NCI-H146 treated with DMSO at 0.1 percent for 48 hours (cell line): Measurements from ENCODE around the gene TMBIM6.
"Not testable (repeated sequence)": the region's sequence is repeated elsewhere in the genome, so short reads cannot be mapped to it uniquely, and the experiment has no call there.

Source experiments
- DNase-seq: peaks from one replicate; lab custom pipeline; 2025; ENCODE audit not compliant: unreplicated experiment; lab: John Stamatoyannopoulos, UW

Gene TMBIM6

DNA sequence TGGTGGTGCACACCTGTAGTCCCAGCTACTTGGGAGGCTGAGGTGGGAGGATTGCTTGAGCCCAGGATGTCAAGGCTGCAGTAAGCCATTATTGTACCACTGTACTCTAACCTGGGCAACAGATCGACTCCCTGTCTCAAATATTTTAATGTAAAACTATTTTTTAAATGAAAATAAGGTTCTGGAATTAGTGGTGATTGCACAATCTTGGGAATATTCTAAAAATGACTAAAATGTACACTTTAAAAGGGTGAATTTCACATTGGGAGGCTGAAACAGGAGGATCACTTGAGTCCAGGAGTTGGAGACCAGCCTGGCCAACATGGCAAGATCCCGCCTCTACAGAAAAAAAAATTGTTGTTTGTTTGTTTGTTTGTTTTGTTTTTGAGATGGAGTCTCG is 12.9 kb upstream of the TMBIM6 start:
- no peak for DNase-seq

DNA sequence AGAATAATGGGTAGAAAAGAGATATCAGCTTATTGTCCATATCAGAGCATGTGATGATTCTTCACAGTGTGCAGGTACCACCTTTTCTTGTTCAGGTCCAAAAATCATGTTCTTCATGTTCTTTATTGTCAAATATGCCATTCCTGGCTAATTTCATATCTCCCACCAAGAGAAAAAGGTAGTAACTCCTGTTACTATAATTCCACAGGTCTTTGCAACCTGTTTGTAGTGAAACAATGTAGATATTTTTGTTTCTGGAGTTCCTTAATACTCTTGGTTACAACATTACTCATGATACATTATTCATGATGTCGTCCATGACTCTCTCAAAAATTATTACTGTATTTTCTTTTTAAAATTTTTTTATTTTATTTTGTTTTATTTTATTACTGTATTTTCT is 11.3 kb upstream of the TMBIM6 start:
- no peak for DNase-seq

DNA sequence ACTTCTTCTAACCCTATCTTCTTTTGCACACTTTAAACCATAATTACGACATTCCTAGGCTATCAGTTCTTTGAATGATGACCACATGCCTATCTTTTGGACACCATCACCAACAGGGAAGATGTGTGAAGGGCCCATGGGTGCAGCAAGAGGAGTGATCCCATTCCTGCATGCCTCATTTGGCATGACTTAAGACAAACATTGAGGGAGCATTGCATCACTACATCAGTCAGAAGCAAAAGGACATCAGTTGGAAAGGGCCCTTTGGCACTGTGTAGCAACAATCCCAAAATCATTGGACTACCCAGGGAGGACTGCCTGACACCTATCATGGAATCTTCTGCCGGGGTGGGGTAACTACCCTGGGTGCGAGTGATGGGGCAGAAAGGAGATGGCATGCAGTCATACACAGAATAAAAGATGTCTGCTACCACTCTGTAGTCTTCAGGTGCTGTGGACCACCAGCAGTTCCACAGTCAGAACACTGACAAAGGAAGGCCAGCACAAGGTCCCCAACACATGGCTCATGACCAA is 10.7 kb upstream of the TMBIM6 start:
- DNase-seq = no peak

DNA sequence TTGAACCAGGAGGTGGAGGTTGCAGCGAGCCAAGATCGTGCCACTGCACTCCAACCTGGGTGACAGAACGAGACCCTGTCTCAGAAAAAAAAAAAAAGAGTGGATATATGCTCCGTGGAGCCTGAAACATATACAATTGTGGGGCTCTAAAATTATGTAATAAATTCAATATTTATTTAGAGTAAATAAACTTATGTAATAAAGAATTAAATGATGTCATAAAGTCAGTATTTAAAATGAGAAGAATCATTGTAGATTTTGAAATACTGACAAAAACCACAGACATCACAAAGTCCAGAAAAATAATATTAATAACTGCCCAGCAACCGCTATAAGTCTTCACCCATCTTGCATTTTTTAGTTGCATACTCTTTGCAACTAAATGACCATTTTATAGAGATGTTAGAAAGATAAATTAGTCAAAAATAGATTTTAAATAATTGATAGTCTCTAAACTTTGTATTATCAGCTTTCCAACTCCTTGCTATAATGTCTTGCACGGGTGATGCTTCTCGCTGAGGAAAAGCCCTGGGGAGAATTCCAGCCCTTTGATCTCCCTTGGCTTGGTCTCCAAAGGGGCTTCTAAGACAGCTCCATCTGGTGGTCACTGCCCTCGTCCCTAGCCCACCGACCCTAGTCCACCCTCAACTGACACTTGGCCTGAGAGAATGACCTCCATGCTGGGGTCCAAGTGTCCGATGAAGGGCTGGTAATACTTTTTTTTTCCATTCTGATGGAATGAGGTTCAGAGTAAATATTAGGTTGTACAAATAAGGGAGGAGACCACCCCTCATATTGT is 7.9 kb upstream of the TMBIM6 start:
- no peak for DNase-seq

DNA sequence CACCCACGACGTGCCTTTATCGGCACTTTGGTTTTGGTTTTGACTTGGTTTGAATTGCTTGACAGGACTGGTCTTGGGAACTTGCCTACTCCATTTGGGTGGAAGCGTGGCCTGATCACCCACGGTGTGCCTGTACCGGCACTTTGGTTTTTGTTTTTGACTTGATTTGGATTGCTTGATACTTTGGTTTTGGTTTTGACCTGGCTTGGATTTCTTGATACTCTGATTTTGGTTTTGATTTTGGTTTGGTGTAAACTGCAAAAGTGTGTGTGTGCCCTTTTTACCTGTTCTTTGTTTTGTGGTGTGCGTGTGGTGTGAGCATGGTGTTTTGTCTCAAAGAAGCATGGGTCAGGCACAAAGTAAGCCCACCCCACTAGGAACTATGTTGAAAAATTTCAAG is 6.5 kb upstream of the TMBIM6 start:
- not testable (repeated sequence) for DNase-seq

DNA sequence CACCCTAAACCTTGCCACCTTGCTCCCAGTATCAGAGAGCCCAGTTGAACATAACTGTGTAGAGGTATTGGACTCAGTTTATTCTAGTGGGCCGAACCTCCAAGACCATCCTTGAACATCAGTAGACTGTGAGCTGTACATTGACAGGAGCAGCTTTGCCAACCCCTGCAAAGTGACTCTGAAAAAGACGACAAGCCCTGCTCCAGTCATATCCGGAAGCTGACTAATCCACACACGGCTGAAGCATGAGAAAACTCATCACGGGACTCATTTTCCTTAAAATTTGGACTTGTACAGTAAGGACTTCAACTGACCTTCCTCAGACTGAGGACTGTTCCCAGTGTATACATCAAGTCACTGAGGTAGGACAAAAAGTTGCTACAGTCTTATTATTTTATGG is 2.6 kb upstream of the TMBIM6 start:
- not testable (repeated sequence) for DNase-seq

DNA sequence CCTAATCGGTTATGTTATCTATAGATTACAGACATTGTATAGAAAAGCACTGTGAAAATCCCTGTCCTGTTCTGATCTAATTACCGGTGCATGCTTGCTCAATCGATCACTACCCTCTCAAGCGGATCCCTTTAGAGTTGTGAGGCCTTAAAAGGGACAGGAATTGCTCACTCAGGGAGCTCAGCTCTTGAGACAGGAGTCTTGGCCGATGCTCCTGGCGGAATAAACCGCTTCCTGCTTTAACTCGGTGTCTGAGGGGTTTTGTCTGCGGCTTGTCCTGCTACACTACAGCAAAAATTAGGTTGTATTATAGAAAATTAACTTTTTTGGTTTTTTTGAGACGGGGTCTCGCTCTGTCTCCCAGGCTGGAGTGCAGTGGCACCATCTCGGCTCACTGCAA is 1.1 kb upstream of the TMBIM6 start:
- DNase-seq = not testable (repeated sequence)

DNA sequence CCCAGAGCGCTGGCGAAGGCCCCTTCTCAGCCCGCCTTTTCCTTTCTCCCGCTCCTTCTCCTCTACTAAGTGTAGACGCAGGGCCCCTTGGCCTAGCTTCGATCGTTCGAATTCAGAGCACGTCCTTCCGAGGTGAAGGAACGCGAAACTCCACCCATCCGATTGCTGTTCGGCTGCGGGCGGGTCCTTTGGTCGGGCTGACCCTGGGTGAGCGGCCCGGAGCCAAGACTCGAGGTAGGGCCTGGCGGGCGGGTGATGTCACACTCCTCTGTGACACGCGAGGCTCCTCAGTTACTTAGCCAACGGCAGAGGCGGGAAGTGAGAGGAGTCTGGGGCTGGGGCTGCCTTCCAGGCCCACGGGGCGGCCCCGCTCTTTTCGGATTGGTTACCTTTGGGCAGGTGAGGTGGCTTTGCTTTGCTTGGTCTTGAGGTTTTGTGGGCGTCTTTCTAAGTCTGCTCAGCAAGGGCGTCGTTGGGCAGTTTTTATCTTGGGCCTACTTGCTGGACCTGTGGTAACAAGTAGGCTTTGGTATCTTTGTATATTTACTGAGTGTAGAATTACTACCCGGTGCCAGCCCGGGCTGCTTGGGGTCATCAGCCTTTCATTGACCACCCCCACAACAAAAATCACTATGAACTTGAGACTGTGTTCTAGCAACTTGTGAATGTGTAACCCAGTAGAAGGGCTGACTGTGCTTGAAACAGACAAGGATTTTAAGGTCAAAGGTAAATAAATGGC is 694 bp downstream of the TMBIM6 start:
- peak; percentile 77 for DNase-seq

DNA sequence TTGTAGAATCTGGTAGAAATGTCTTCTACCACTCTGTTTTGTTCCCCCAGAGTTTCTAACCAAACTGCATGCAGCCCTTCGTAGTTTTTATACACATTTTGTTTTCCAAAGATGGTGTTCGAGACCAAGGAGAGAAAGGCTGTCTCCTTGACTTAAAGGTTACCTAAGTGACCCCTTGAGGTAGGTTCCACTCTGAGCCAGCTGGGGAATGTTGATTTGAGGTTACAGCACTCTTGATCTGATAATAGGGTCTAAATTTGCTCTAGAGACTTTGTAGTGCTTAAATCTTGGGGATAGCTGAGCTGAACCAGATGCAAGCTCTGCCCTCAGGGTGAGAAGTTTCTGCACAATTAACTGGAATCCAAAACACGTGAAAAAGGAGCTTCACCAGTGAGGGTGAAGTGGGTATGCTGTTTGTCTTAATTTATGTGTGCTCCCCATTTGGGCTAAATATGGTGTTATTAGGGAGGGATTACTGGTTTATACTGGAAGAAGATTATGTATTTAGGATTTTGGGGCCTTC is 3.1 kb downstream of the TMBIM6 start:
- DNase-seq = no peak

DNA sequence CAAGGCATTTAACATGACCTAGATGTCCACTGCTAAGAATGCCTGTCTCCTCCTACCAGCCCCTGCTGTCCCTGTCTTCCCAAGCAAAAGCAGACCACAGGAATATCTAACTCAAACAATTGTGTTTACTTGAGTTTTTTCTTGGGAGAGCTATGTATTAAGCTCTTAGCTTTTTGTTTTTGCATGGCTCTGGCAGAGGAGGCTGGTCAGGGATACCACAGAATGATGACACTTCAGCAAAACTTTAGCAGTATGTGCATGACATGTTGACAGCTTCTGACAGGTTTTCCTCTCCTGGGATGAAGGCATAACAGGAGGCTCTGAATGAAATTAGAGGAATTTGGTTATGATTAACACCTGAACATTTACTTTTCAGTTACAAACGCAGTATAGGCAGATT is 6.9 kb downstream of the TMBIM6 start:
- no peak for DNase-seq

DNA sequence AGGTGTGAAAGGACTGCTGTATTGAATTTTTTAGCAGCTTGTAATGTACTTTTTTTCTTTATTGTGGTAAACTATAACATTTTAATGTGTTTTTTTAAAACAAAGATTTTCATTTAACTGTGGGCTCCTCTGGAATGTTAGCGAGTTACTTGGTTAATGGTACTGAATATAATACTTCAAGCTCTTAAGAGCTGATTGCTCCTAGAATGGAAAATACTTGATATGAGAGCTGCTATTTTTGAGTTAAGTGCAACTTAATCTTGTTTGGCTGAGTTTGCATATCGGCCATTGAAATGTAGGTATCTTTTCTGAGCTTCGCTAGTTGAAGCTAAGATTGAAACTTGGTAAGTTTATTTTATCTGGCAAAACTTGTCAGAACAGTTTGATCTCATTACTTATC is 7.4 kb downstream of the TMBIM6 start:
- DNase-seq = no peak

DNA sequence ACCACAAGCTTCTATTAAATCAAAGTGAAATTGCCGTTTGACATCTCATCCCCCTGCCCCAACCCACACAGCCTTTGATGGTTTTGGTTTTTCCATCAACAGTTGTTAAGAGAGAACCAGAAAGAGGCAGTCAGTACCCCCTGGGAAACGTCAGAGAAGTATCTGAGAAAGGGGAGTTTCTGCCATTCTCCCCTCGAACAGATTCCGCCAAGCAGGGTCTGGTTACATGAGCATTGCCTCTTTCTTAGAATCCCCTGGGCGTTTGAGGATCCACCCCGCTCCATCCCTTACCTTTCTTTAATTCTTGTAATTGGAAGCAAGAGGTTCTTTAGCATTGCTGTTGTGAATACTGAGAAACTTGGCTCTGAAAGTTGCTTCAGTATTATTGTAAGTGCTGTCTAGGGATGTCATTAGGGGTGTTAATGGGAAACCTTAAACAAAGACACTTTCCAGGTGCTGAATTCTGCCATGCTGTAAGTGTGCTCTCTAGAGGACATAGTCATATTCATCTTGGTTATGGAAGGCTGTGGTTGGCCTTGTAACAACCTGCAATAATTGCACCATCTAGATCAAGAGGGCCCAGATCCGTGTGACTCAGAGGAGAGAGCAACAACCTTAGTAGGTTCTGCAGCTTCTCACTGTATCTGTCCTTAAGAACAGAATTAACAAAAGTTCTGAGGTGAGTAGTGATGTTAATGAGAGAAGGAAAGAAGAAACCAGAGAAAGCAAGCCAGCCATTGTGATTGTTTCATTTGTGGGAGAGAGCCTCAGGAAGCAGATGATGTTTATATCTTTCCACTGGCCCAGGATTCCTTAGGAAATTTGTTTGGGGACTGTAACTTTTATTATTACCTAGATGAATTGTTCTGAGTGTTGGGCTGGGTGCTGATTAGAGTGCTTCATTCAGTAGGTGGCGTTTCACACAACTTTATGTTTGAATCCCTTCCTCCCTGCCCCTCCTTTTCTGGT is 9.0 kb downstream of the TMBIM6 start:
- no peak for DNase-seq

DNA sequence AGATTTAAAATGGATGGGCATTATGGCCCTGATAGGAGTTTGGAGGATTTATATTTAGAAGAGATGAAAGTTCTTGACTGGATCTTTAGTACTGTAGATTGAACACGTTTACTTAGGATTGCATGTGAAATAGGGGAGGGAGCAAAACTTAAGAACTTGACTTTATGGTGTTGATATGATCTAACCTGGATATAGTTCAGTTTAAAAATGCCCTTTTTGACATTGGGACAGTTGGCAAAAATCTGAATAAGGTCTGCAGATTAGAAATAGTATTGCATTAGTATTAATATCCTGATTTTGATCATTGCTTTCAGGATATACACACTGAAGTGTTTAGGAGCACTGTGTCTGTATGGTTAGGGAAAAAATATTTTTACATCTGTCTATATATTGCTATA is 9.6 kb downstream of the TMBIM6 start:
- no peak for DNase-seq

DNA sequence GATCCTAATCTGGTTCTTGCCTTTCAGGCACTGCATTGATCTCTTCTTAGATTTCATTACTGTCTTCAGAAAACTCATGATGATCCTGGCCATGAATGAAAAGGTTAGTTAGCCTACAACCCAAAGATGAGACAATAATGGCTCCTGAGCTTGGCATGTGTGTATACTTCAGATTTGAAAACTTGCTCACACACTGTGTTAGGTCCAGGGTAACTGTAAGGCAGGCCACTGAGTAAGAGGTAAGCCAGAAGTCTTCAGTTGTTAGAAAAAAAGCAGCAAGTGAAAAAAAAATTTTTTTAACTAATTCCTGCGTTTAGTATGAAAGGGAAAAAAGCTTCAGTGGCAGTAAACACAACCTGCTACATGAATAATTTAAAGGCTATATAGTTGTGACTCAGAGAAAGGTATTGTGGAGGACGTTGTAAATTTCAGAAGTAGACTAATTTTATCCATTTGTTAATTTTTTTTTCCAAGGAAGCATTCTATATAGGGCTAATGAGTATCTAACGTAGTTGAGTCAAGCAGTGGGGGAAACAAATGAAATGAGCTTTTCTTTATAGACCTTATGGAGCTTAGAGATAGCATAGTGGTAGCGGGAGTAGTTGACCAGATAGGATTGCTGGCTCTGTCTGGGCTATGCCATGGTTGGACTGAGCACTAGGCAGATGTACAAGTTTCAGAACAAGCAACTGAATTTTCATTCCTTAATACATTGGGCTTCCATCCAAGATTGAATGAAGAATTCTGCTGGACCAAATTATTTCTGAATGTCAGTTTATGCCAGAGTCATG is 20.5 kb downstream of the TMBIM6 start:
- DNase-seq = no peak

DNA sequence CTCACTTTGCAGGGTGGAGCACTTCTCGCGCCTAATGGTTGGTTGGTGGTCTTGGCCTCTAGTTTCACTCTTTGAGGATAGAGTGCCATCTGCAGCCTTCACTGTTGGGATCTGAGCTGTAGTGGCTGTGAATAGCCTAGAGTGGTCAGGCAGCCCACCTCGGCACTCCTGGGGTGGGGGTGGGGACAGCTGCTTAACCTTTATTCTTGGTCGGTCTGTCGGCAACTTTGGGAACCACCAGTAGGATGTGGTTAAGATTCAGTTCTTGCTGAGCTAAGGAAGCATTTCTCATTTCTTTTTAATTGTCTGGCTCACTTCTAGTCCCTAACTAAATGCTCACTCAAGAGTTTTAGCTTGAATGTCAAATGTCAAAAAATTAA is 21.1 kb downstream of the TMBIM6 start:
- no peak for DNase-seq

DNA sequence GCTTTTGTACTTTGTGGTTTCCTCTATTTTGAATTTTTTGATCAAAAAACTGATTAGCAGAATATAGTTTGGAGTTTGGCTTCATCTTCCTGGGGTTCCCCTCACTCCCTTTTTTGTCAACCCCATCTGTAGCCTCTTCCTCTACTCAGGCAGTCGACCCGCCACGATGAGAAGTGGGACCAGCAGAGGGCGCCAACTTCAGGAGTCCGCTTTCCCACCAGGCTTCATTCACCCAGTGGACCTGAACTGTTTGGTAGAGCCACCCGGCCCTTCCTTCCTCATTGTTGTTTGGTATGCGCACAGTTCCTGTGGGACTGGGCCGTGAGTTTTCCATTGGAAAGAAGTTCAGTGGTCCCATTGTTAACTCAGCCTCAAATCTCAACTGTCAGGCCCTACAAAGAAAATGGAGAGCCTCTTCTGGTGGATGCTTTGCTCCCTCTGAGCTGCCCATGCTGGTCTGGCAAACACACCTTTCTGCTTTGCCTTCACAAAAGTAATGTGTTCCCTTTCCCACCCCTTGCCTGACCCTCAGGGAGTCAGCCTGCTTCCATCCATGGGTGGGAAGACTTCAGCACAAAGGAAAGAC is 21.7 kb downstream of the TMBIM6 start:
- no peak for DNase-seq

DNA sequence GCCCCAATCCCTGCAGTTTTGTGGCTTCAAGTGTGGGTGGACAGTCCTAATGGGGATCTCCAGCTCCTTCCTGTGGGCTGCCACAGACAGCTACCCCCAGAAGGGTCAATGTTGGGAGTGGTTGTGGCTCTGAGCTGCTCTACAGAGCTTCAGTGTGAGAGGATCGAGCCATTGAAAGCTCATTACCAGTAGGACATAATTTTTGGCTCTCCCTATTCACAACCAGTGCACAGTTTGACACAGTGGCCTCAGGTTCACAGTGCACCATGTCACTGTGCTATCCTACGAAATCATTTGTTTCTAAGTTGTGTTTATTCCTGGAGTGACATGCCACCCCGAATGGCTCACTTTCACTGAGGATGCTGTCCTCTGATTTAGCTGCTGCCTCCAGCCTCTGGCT is 22.8 kb downstream of the TMBIM6 start:
- DNase-seq = no peak

DNA sequence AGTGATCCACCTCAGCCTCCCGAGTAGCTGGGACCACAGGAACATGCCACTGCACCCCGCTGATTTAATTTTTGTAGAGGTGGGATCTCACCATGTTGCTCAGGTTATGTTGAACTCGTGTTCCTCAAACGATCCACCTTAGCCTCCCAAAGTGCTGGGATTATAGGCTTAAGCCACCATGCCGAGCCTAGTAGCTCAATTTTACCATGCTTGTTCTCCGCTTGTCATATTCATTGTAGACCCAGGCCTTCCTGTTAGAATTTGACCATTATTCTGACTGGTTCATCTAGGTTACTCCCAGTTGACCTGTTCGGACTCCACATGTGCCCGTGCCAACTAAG is 24.7 kb downstream of the TMBIM6 start:
- no peak for DNase-seq

DNA sequence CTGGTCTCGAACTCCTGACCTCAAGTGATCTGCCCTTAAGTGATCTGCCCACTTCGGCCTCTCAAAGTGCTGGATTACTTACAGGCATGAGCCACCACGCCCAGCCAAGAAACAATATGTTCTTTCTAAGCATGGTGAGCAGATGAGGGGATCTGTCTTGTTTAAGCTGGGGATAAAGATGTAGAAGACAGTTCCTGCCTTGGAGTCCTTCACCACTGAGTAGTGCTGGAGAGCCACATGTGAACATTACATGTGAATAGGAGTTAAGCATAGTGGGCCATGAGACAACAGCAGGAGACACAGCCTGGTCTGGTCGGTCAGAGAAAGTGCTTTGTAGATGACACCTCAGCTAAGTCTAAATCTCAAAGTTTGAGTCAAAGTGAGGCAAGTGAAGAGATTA is 26.0 kb downstream of the TMBIM6 start:
- DNase-seq = no peak

DNA sequence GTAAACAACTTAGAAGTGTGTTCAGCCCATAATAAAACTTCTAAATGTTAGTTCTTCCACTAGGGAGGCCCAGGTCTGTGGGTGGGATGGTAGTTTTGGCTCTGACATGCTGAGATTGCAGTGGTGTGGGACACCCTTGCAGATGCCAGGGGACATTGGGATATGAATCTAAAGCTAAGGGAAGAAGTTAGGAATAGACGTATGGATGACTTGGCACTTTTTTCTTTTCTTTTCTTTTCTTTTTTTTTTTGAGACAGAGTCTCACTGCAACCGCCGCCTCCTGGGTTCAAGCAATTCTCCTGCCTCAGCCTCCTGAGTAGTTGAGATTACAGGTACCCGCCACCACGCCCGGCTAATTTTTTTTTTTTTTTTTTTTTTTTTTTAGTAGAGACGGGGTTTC is 31.7 kb downstream of the TMBIM6 start:
- DNase-seq = not testable (repeated sequence)
